GM12801 (cell line): ENCODE measurements around the gene SLC15A1.

Experiments used
- TF ChIP-seq, protein P1 (sequence below): IDR thresholded peaks from one replicate; pipeline ENCODE4 v1.5.1; 2011; ENCODE audit warnings: control low read depth; ENCODE audit not compliant: insufficient read length; ENCODE audit errors: extremely low read depth

The SLC15A1 gene

DNA sequence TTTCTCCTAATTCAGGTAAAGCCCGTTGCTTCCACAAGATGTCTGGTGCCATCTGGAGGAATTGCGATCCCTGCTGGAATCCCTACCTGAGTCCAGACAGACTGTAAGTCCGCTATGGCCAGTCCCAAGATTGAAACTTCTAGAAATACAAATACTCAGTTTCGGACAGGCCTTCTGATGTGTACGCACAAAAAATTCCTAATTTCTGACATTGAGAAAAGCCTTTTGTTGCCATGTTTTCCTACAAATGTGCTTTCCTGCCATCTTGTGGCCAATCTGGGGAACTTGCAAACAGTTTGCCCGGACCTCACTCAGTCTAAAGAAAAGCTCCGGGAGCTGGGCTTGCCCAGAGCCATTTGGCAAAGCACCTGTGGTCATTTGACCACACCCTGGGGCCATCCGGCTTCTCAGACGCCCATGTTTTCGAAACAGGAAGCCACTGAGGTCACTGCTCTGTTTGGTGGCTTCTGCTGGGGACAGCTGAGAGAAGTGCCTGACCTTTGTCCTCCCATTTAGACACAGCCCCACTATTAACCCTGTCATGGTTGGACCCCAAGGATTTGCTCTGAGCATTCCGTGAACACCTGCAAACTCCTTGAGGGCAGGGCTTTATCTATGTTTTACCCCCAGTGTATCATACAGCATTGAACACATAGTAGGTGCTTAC, 79.4 kb downstream of the SLC15A1 start:
- TF ChIP-seq, protein P1, sequence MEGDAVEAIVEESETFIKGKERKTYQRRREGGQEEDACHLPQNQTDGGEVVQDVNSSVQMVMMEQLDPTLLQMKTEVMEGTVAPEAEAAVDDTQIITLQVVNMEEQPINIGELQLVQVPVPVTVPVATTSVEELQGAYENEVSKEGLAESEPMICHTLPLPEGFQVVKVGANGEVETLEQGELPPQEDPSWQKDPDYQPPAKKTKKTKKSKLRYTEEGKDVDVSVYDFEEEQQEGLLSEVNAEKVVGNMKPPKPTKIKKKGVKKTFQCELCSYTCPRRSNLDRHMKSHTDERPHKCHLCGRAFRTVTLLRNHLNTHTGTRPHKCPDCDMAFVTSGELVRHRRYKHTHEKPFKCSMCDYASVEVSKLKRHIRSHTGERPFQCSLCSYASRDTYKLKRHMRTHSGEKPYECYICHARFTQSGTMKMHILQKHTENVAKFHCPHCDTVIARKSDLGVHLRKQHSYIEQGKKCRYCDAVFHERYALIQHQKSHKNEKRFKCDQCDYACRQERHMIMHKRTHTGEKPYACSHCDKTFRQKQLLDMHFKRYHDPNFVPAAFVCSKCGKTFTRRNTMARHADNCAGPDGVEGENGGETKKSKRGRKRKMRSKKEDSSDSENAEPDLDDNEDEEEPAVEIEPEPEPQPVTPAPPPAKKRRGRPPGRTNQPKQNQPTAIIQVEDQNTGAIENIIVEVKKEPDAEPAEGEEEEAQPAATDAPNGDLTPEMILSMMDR, result no peak

DNA sequence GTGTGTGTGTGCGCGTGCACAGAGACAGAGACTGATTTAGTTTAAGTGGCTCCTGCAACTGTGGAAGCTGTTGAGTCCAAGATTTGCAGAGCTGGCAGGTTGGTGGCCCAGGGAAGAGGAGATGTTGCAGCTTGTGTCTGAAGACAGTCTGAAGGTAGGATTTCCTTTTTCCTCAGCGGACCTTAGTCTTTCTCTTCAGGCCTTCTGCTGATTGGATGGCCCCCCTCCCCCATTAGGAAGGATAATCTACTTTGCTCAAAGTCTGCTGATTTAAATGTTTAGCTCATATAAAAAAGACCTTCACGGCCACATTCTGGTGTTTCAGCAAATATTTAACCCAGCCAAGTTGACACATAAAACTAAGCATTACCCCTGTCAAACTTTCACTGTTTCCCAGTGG, 84.3 kb downstream of the SLC15A1 start:
- TF ChIP-seq, protein P1, result no peak

DNA sequence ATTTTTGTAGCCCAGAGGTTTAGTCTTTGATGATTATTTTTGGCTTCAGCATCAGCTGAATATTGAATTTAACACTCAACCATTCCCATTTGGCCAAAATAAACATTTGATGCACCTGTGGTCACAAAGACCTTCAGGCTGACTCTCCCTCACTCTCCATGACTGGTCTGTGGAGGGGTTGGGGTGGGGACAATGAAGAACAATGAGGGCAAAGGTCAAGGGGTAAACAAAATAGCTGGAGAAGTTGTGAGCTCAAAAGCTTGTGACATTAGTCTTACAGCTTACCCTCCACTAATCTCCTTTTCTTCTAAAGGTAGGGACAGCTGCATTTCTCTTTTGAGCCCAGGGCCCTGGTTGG, 86.9 kb downstream of the SLC15A1 start:
- TF ChIP-seq, protein P1, result no peak

DNA sequence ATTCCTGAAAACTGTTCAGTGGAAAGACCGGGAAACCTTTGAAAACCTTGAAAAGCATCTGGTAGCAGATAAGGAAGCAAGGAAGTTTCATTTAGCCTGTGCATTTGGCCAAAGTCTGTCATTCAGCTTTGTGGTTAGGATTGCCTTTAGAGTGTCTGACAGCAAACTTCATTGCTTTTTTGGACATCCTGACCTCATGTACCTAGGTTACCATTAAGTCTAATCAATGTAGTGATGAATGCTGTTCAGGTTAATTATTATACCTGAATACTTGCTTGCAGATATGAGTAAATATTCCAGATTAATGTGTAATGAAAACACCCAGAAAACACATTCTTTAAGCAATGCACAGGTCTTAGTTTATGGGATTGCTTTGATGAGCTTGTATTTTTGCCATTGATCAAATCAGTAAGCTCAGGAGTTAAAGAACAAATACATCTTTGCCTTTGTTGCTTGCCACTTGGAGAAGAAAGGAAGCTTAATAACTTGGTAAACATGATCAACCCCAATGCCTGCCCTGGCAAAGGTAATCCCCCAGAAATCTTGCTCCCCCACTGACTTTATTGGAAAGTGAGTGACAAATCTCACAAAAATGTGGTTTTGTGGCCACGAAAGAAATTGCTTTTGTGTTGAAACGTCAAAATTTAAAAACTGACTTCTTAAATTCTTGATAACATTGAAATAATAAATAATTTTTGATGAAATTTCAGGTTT, 87.4 kb downstream of the SLC15A1 start:
- TF ChIP-seq, protein P1, result no peak

DNA sequence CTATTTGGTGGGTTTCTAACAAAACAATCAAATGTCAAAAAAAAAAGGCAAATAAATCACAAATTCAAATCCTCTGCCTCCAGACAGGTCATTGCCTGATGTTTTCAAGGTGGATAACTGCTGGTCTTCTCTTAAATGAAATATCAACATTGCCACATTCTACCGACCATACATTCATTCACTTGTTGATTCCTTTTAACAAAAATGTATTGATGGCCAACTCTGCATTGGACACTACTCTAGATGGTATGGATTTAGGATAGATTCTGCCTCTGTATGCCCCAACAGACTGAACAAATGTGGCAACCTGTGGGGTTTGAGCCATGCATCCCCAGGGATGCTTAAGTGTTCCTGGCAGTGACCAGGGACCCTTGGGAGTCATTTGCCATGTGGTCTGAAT, 88.0 kb downstream of the SLC15A1 start:
- TF ChIP-seq, protein P1, result no peak

DNA sequence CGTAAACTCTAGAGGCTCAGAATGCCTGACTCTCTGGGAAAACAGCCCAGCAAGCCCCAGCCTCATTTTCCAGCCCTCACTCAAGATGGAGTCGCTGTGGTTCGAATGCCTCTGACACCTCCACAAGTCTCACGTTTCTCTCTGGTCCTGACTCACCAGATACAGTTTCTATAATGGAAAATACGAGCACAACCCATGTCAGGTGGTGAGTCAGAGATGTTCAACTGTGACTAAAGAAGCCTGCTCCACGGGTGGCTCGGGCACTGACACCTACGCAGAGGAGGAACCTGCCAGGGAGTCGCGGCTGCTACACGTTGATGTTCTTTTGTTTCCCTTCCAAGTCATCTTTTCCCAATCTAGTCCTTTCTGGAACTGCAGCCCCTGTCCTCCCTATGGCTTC, 88.4 kb downstream of the SLC15A1 start:
- TF ChIP-seq, protein P1, result no peak

DNA sequence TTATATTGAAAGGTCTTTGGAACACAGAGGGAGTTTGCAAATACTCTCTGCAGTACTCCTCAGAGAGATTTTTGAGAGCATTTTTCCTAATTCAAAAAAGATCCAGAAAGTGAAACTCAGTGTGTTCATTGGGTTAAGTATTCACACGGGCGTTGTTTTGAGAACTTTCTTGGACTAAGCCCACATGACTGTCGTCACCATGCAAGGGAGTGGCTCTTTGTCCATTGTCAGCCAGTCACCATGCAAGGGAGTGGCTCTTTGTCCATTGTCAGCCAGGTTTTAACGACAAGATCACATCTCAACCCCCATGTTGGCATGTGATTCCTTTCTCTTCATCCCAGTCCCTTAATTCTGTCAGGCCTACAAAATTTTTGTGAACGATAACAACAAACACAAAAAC, 94.3 kb downstream of the SLC15A1 start:
- TF ChIP-seq, protein P1, result no peak
